ENCODE data around the gene OPN1MW. TPM values are rescaled to one million over a fixed set of nuclear protein-coding genes. Genes with fewer than 3 reads are reported as not detected.
"Not testable (repeated sequence)": the region's sequence is repeated elsewhere in the genome, so short reads cannot be mapped to it uniquely, and the experiment has no call there.

Gene OPN1MW
- total and polyA plus RNA-seq, 7 donors, result not detected

- intact Hi-C loops (cut with DNase I); H3K9me3 ChIP-seq; H3K36me3 ChIP-seq (ENCODE audit: insufficient read depth in 1 of 2, low read depth in 1 of 2); H3K4me3 ChIP-seq; H3K27me3 ChIP-seq (ENCODE audit: insufficient read depth in 3 of 3, low read length in 2 of 3); H3K27ac ChIP-seq; DNase-seq; ATAC-seq; H3K4me1 ChIP-seq: not testable (repeated sequence)
- no CpG with 5 or more reads among the region's 13 CpGs for WGBS, 3 donors
Measured at GRCh38 chrX:154168384-154168783, 14.0 kb upstream of the OPN1MW start.

- H3K4me3 ChIP-seq; H3K4me1 ChIP-seq; H3K27me3 ChIP-seq (ENCODE audit: insufficient read depth in 3 of 3, low read length in 2 of 3); H3K27ac ChIP-seq; intact Hi-C loops (cut with DNase I); DNase-seq; H3K9me3 ChIP-seq; H3K36me3 ChIP-seq (ENCODE audit: insufficient read depth in 1 of 2, low read depth in 1 of 2): not testable (repeated sequence)
- peak; percentile 39 to 77 (median 64) for ATAC-seq
- WGBS, 3 donors, result no CpG with 5 or more reads among the region's 11 CpGs
Measured at GRCh38 chrX:154172535-154172943, 9.9 kb upstream of the OPN1MW start.

- H3K4me3 ChIP-seq; intact Hi-C loops (cut with DNase I); ATAC-seq: not testable (repeated sequence)
Measured at GRCh38 chrX:154174356-154174755, 8.0 kb upstream of the OPN1MW start.

GRCh38 chrX:154183794-154184193 is 1.4 kb downstream of the OPN1MW start:
- H3K4me1 ChIP-seq; ATAC-seq; H3K9me3 ChIP-seq; DNase-seq; H3K27me3 ChIP-seq (ENCODE audit: insufficient read depth in 3 of 3, low read length in 2 of 3); H3K4me3 ChIP-seq; H3K27ac ChIP-seq; H3K36me3 ChIP-seq (ENCODE audit: insufficient read depth in 1 of 2, low read depth in 1 of 2); intact Hi-C loops (cut with DNase I): not testable (repeated sequence)
- WGBS, 3 donors, result no CpG with 5 or more reads among the region's 8 CpGs

More at GRCh38 chrX:154174356-154174755, 8.0 kb upstream of the OPN1MW start:
- no CpG with 5 or more reads among the region's 10 CpGs for WGBS, 3 donors
- H3K36me3 ChIP-seq (ENCODE audit: insufficient read depth in 1 of 2, low read depth in 1 of 2); H3K27me3 ChIP-seq (ENCODE audit: insufficient read depth in 3 of 3, low read length in 2 of 3); DNase-seq; H3K4me1 ChIP-seq; H3K27ac ChIP-seq; H3K9me3 ChIP-seq: not testable (repeated sequence)

GRCh38 chrX:154192846-154193245 is 10.4 kb downstream of the OPN1MW start:
- H3K9me3 ChIP-seq; H3K4me1 ChIP-seq; DNase-seq; H3K27ac ChIP-seq; intact Hi-C loops (cut with DNase I); ATAC-seq; H3K4me3 ChIP-seq; H3K36me3 ChIP-seq (ENCODE audit: insufficient read depth in 1 of 2, low read depth in 1 of 2); H3K27me3 ChIP-seq (ENCODE audit: insufficient read depth in 3 of 3, low read length in 2 of 3): not testable (repeated sequence)
- WGBS, 3 donors, result no CpG with 5 or more reads among the region's 8 CpGs

GRCh38 chrX:154194316-154194715 is 11.9 kb downstream of the OPN1MW start:
- DNase-seq; H3K27ac ChIP-seq; H3K4me3 ChIP-seq; H3K9me3 ChIP-seq; H3K36me3 ChIP-seq (ENCODE audit: insufficient read depth in 1 of 2, low read depth in 1 of 2); H3K27me3 ChIP-seq (ENCODE audit: insufficient read depth in 3 of 3, low read length in 2 of 3); intact Hi-C loops (cut with DNase I); H3K4me1 ChIP-seq: not testable (repeated sequence)
- ATAC-seq, result peak in 1 of 4 donors; percentile 57
- WGBS, 3 donors, result no CpG with 5 or more reads among the region's 2 CpGs

- no CpG with 5 or more reads among the region's 15 CpGs for WGBS, 3 donors
- H3K4me1 ChIP-seq; ATAC-seq; H3K4me3 ChIP-seq; intact Hi-C loops (cut with DNase I); DNase-seq; H3K27ac ChIP-seq; H3K9me3 ChIP-seq; H3K27me3 ChIP-seq (ENCODE audit: insufficient read depth in 3 of 3, low read length in 2 of 3); H3K36me3 ChIP-seq (ENCODE audit: insufficient read depth in 1 of 2, low read depth in 1 of 2): not testable (repeated sequence)
Measured at GRCh38 chrX:154196466-154196865, 14.1 kb downstream of the OPN1MW start.

- H3K9me3 ChIP-seq; intact Hi-C loops (cut with DNase I); H3K27ac ChIP-seq; DNase-seq; H3K4me3 ChIP-seq; H3K4me1 ChIP-seq; H3K36me3 ChIP-seq (ENCODE audit: insufficient read depth in 1 of 2, low read depth in 1 of 2); H3K27me3 ChIP-seq (ENCODE audit: insufficient read depth in 3 of 3, low read length in 2 of 3): not testable (repeated sequence)
- no CpG with 5 or more reads among the region's 21 CpGs for WGBS, 3 donors
- ATAC-seq, result peak; percentile 25 to 72 (median 68)
Measured at GRCh38 chrX:154209670-154210418, 27.4 kb downstream of the OPN1MW start.

GRCh38 chrX:154211057-154211456 is 28.7 kb downstream of the OPN1MW start:
- WGBS, 3 donors, result 76 to 94% (median 87%) methylated on average over 2 to 5 of the region's 9 CpGs
- H3K36me3 ChIP-seq (ENCODE audit: insufficient read depth in 1 of 2, low read depth in 1 of 2); intact Hi-C loops (cut with DNase I); H3K4me1 ChIP-seq; H3K27me3 ChIP-seq (ENCODE audit: insufficient read depth in 3 of 3, low read length in 2 of 3); ATAC-seq; DNase-seq; H3K4me3 ChIP-seq; H3K9me3 ChIP-seq; H3K27ac ChIP-seq: not testable (repeated sequence)

- not testable (repeated sequence) for H3K4me3 ChIP-seq
Measured at GRCh38 chrX:154211499-154211898, 29.1 kb downstream of the OPN1MW start.

GRCh38 chrX:154219456-154219855 is 37.1 kb downstream of the OPN1MW start, which contains the start of gene OPN1MW2:
OPN1MW2 (plus strand) TSS chrX:154219756; CDS start chrX:154219816, 60 bp downstream.
- H3K4me3 ChIP-seq; H3K36me3 ChIP-seq (ENCODE audit: insufficient read depth in 1 of 2, low read depth in 1 of 2); intact Hi-C loops (cut with DNase I); DNase-seq; H3K9me3 ChIP-seq; H3K27ac ChIP-seq; H3K4me1 ChIP-seq; H3K27me3 ChIP-seq (ENCODE audit: insufficient read depth in 3 of 3, low read length in 2 of 3); ATAC-seq: not testable (repeated sequence)
- no CpG with 5 or more reads among the region's 16 CpGs for WGBS, 3 donors

More at GRCh38 chrX:154211499-154211898, 29.1 kb downstream of the OPN1MW start:
- ATAC-seq; DNase-seq; H3K9me3 ChIP-seq; H3K27ac ChIP-seq; H3K4me1 ChIP-seq; H3K36me3 ChIP-seq (ENCODE audit: insufficient read depth in 1 of 2, low read depth in 1 of 2); intact Hi-C loops (cut with DNase I); H3K27me3 ChIP-seq (ENCODE audit: insufficient read depth in 3 of 3, low read length in 2 of 3): not testable (repeated sequence)
- WGBS, 3 donors, result no CpG with 5 or more reads among the region's 10 CpGs
